ENCODE results near the gene MIF4GD. TPM values are rescaled to one million over a fixed set of nuclear protein-coding genes. Genes with fewer than 3 reads are reported as not detected.
A peak's percentile ranks its signal among the peaks of the same experiment; 100 is the strongest.

The MIF4GD gene
- total and polyA plus RNA-seq, 10 of the 15 experiments (the other 5 are each of a cell fraction or from before 2014, with no cell fraction given): 22.8 to 96.2 (median 60.1) TPM

DNA sequence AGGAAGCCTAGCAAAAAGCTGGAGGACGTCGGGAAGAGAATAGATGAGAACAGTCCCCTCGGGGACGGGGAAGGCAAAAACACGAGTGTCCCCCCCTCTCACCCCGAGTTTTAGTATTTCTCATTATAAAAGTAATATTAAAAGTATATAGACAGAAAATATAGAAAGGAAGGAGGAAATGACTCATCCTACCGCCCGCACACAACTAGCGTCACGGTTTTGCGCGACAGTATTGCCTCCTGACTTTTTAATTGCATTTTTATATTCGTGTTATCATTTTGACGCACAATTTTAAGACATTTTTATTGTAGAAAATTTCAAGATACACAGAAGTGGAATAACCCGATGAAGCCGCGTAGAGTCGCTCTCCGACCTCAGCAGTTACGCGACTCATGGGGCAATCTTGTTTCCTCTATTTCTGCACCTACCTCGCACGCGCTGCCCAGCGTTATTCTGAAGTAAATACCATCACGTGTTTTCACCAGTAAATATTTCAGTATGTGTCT, 18.9 kb upstream of the MIF4GD start (continued):
- TF ChIP-seq, protein P1, sequence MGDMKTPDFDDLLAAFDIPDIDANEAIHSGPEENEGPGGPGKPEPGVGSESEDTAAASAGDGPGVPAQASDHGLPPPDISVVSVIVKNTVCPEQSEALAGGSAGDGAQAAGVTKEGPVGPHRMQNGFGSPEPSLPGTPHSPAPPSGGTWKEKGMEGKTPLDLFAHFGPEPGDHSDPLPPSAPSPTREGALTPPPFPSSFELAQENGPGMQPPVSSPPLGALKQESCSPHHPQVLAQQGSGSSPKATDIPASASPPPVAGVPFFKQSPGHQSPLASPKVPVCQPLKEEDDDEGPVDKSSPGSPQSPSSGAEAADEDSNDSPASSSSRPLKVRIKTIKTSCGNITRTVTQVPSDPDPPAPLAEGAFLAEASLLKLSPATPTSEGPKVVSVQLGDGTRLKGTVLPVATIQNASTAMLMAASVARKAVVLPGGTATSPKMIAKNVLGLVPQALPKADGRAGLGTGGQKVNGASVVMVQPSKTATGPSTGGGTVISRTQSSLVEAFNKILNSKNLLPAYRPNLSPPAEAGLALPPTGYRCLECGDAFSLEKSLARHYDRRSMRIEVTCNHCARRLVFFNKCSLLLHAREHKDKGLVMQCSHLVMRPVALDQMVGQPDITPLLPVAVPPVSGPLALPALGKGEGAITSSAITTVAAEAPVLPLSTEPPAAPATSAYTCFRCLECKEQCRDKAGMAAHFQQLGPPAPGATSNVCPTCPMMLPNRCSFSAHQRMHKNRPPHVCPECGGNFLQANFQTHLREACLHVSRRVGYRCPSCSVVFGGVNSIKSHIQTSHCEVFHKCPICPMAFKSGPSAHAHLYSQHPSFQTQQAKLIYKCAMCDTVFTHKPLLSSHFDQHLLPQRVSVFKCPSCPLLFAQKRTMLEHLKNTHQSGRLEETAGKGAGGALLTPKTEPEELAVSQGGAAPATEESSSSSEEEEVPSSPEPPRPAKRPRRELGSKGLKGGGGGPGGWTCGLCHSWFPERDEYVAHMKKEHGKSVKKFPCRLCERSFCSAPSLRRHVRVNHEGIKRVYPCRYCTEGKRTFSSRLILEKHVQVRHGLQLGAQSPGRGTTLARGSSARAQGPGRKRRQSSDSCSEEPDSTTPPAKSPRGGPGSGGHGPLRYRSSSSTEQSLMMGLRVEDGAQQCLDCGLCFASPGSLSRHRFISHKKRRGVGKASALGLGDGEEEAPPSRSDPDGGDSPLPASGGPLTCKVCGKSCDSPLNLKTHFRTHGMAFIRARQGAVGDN (IDR thresholded peaks at IDR 0.05): 0 out of 2 replicates have a peak, but pooled peaks have one; percentile 7
- TF ChIP-seq, protein P2, sequence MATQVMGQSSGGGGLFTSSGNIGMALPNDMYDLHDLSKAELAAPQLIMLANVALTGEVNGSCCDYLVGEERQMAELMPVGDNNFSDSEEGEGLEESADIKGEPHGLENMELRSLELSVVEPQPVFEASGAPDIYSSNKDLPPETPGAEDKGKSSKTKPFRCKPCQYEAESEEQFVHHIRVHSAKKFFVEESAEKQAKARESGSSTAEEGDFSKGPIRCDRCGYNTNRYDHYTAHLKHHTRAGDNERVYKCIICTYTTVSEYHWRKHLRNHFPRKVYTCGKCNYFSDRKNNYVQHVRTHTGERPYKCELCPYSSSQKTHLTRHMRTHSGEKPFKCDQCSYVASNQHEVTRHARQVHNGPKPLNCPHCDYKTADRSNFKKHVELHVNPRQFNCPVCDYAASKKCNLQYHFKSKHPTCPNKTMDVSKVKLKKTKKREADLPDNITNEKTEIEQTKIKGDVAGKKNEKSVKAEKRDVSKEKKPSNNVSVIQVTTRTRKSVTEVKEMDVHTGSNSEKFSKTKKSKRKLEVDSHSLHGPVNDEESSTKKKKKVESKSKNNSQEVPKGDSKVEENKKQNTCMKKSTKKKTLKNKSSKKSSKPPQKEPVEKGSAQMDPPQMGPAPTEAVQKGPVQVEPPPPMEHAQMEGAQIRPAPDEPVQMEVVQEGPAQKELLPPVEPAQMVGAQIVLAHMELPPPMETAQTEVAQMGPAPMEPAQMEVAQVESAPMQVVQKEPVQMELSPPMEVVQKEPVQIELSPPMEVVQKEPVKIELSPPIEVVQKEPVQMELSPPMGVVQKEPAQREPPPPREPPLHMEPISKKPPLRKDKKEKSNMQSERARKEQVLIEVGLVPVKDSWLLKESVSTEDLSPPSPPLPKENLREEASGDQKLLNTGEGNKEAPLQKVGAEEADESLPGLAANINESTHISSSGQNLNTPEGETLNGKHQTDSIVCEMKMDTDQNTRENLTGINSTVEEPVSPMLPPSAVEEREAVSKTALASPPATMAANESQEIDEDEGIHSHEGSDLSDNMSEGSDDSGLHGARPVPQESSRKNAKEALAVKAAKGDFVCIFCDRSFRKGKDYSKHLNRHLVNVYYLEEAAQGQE (IDR thresholded peaks at IDR 0.05; ENCODE audit: low read depth, low read length): no peak
- no peak for TF ChIP-seq TCF3 (IDR thresholded peaks at IDR 0.05; ENCODE audit: borderline replicate concordance, insufficient read depth, low read depth, low read length)
- no peak for TF ChIP-seq CHD2 (IDR thresholded peaks at IDR 0.05; ENCODE audit: borderline replicate concordance, low read depth, low read length)
- peak; percentile 36 for TF ChIP-seq SKIL (IDR thresholded peaks at IDR 0.05; ENCODE audit: low read depth, poor library complexity, severe bottlenecking)
- peak; percentile 58; the same call in 1 of the 2 replicates for TF ChIP-seq FOXM1 (IDR thresholded peaks at IDR 0.05; ENCODE audit: low read depth, low read length)
- no peak for TF ChIP-seq HDGF (IDR thresholded peaks at IDR 0.05)
- TF ChIP-seq NBN (IDR thresholded peaks at IDR 0.05): 0 out of 2 replicates have a peak, but pooled peaks have one; percentile 46
- TF ChIP-seq, protein P3, sequence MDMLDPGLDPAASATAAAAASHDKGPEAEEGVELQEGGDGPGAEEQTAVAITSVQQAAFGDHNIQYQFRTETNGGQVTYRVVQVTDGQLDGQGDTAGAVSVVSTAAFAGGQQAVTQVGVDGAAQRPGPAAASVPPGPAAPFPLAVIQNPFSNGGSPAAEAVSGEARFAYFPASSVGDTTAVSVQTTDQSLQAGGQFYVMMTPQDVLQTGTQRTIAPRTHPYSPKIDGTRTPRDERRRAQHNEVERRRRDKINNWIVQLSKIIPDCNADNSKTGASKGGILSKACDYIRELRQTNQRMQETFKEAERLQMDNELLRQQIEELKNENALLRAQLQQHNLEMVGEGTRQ (IDR thresholded peaks at IDR 0.05; ENCODE audit: borderline replicate concordance, low read depth, low read length): no peak
- no peak for TF ChIP-seq WRNIP1 (IDR thresholded peaks at IDR 0.05; ENCODE audit: borderline replicate concordance, low read depth, low read length)
- no peak for TF ChIP-seq STAT1 (conservative IDR thresholded peaks at IDR 0.05)
- TF ChIP-seq RAD51 (IDR thresholded peaks at IDR 0.05): peak; percentile 21; the same call in 1 of the 2 replicates
- peak; percentile 54; the same call in 1 of the 2 replicates for TF ChIP-seq MEF2A (IDR thresholded peaks at IDR 0.05; ENCODE audit: insufficient read depth, low read depth, low read length)
- no peak for TF ChIP-seq TAF1 (IDR thresholded peaks at IDR 0.05; ENCODE audit: borderline replicate concordance, low read depth, low read length)
- TF ChIP-seq, protein P4, sequence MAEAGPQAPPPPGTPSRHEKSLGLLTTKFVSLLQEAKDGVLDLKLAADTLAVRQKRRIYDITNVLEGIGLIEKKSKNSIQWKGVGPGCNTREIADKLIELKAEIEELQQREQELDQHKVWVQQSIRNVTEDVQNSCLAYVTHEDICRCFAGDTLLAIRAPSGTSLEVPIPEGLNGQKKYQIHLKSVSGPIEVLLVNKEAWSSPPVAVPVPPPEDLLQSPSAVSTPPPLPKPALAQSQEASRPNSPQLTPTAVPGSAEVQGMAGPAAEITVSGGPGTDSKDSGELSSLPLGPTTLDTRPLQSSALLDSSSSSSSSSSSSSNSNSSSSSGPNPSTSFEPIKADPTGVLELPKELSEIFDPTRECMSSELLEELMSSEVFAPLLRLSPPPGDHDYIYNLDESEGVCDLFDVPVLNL (IDR thresholded peaks at IDR 0.05; ENCODE audit: low read depth, low read length): no peak
- no peak for TF ChIP-seq ATF2 (IDR thresholded peaks at IDR 0.05; ENCODE audit: low read length)
